HL-60 (cell line): ENCODE measurements around the gene HYOU1.
A peak's percentile ranks its signal among the peaks of the same experiment; 100 is the strongest.

ENCODE experiments used
- DNase-seq, 2 experiments: peaks; one replicate each; pipeline ENCODE4 v3.0.0-alpha.2; 2010 to 2020; ENCODE audit warnings: low read depth in 1 of 2, low spot score in 1 of 2
- H3K27ac ChIP-seq: fragments of 250-450 bp; sonication (Bioruptor Pico); replicated peaks from 2 replicates; pipeline ENCODE4 v1.5.1; 2020; ENCODE audit warnings: mild to moderate bottlenecking, moderate library complexity
- H3K27me3 ChIP-seq: fragments of 250-450 bp; sonication (Bioruptor Pico); 2 replicates; pipeline ENCODE4 v1.5.1; 2021; ENCODE audit warnings: mild to moderate bottlenecking, moderate library complexity; ENCODE audit not compliant: insufficient read depth, poor library complexity, severe bottlenecking
- H3K4me3 ChIP-seq: replicated peaks from 2 replicates; pipeline ENCODE4 v1.5.1; 2011; ENCODE audit warnings: mild to moderate bottlenecking, control low read depth, low read length; ENCODE audit not compliant: insufficient read depth
- CTCF ChIP-seq: IDR thresholded peaks from one replicate; pipeline ENCODE4 v1.5.1; 2011; ENCODE audit warnings: low read length, control low read depth, inconsistent platforms; ENCODE audit not compliant: insufficient read depth
- GABPA ChIP-seq: IDR thresholded peaks from 2 replicates; pipeline ENCODE4 v1.6.1; 2012; ENCODE audit warnings: low read depth
- POLR2AphosphoS5 ChIP-seq: IDR thresholded peaks from 2 replicates; pipeline ENCODE4 v1.6.1; 2012; ENCODE audit warnings: low read depth
- REST ChIP-seq: IDR thresholded peaks from 2 replicates; pipeline ENCODE4 v1.6.1; 2012; ENCODE audit warnings: low read depth; ENCODE audit not compliant: insufficient replicate concordance
- SPI1 ChIP-seq: IDR thresholded peaks from 2 replicates; pipeline ENCODE4 v1.6.1; 2012; ENCODE audit warnings: low read depth, mild to moderate bottlenecking, borderline replicate concordance

HYOU1 gene

GRCh38 chr11:119101759-119102423, 44.9 kb upstream of the HYOU1 start, which contains the start of gene DPAGT1:
Gene DPAGT1, minus strand, starts transcription at chr11:119101853. Its CDS starts 198 bp downstream, at chr11:119101655.
- peak within 1 kb of the TSS; percentile 93 for H3K4me3 ChIP-seq
- peak within 1 kb of the TSS; percentile 96 for H3K27ac ChIP-seq
- H3K27me3 ChIP-seq, result no peaks in the 10 kb centered on the region
- TF ChIP-seq POLR2AphosphoS5 (0 out of 2 replicates have a peak, but pooled peaks have one; percentile 39), SPI1 (0 out of 2 replicates have a peak, but pooled peaks have one; percentile 27), REST (no peak), CTCF (no peak), GABPA (peak; percentile 91)
- DNase-seq, result peak; percentile 86 to 96

- H3K4me3 ChIP-seq, result peak overlapping the region; percentile 93
- no peaks in the 10 kb centered on the region for H3K27me3 ChIP-seq
- peak overlapping the region; percentile 96 for H3K27ac ChIP-seq
- TF ChIP-seq POLR2AphosphoS5 (no peak), GABPA (no peak), SPI1 (no peak), REST (no peak), CTCF (no peak)
- no peak for DNase-seq
These were observed 44.2 kb upstream of the HYOU1 start for GRCh38 chr11:119100994-119101758.

- DNase-seq, result peak in 1 of 2 experiments; percentile 47
- H3K27me3 ChIP-seq, result no peaks in the 10 kb centered on the region
- TF ChIP-seq CTCF (no peak), GABPA (no peak), SPI1 (no peak), POLR2AphosphoS5 (no peak), REST (no peak)
- H3K4me3 ChIP-seq, result peak overlapping the region; percentile 93
- peak overlapping the region; percentile 96 for H3K27ac ChIP-seq
These were observed 43.4 kb upstream of the HYOU1 start for GRCh38 chr11:119100246-119100970.
